ENCODE measurements around the gene SF1.

Gene SF1

DNA sequence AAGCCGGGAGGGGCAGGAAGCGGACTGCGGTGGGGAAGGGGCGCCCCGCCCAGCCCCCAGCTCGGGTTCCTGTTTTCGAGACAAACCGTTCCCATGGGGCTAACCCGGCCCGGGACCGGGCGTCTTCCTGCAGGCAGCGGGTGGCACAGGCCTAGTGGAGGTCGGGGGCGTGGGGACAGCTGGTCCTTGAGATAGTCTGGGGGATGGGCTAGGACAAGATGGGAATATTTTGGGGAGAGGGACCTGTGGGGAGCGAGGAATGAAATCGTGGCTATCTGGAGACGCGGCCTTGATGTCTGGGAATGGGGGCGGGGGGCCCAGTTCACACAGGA is 33.2 kb downstream of the SF1 start:
- peak; percentile 93 for DNase-seq (ENCODE audit: low spot score)

DNA sequence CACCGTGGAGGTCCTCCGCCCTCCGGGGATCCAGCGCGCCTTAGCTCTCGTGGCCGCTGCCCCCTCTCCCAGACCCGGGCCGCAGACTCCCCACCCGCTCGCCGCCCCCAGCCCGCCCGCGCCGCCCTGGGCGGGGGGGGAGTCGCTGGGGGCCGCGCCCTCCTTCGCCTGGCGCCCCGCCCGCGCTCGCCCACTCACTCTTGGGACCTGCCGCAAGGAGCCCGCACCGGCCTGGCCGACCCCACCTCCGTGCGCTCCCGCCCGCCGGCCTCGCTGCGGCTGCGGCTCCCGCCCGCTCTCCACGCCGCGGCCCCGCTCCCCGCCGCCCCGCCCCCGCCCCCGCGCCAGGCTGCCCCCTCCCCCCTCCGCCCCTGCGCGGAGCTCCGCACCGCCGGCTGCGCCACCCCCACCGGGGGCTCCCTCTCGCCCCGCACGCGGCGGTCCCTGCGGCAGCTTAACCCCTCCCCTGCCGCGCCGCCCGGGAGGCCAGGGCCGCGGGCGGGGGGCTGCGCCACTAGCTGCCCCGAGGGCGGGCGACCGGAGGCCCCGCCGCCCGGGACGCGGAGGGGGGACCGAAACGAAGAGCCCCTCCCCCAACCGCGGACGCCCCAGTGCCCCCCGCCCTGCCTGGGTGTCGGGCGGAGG is 33.7 kb downstream of the SF1 start:
- DNase-seq (ENCODE audit: low spot score): no peak

DNA sequence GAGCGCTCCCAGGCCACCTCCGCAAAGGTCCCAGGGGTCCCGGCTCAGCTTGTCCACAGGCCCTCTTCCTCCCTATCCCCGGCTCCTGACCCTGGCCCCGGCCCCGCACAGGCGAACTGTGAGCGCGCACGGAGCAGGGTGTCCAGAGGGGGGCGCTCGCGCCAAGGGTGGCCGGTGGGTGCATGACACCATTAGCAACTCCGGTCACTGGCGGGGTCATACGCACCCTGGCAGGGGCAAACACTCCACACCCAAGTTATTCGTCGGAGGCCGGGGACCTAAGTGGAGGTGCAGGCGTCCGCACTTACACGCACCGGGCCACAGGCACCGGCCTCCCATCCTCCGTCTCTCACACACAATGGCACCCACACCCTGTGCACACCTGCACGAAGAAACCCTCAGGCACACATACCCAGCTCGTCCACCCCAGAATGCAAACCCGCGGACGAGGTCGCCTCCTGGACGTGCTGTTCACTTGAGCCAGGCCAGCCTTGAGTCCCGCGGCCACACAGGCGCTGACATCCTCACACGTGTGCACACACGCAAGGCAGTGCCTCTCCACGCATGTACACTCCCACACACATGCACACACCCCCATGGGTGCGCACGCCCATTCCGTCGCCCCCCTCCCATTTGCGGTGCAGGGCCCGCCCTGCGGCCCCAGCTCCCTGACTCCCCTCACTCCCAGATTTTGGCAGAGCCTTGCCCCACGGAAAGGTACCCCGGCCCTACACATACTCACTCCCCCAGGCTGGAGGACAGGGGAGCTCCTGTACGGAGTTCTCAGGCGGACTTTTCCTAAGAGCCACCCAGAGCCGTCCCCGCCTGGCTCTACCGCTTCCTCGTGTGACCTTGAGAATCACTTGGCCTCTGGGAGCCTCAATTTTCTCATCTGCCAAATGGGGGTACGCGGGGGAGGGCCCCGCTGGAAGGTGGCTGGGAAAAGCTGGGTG is 34.5 kb downstream of the SF1 start, which contains the start of gene RASGRP2:
RASGRP2 (minus strand) TSS at position 552 of the 953 bp plus-strand sequence. CDS start 1,276 bp downstream, outside the sequence.
- DNase-seq (ENCODE audit: low spot score): peak; percentile 84

DNA sequence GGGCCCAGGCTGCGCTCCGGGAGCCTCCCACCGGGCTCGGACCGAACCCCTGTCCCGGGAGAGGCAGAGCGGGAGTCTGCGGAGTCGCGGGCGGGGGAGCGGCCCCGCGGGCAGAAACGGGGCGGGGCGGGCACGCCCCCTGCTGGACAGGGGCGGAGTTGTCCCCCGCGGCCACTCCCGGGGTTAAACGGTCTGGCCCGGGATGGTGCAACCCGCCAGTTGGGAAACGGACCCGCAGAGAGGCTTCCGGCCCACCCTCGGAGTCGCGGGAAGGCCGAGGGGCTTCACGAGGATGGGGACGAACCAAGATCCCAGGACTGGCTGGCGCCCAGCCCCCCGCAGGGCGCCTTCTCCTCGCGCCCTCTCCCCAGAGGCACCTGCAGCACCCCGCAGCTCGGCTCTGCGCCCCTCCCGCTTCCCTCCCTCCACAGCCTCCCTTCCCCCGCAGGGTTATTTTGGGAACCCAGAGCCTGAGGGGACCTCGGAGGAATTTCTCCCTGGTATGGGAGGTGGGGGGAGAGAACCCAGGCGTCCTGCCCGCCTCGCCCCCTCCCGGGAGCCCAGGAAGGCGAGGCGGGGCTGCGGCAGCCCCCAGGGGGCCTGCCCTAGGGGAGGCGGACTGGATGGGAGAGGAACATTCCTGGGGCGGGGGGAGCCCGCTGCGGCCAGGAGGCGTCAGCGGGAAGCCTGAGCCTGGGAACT is 35.3 kb downstream of the SF1 start:
- DNase-seq (ENCODE audit: low spot score): peak; percentile 59

DNA sequence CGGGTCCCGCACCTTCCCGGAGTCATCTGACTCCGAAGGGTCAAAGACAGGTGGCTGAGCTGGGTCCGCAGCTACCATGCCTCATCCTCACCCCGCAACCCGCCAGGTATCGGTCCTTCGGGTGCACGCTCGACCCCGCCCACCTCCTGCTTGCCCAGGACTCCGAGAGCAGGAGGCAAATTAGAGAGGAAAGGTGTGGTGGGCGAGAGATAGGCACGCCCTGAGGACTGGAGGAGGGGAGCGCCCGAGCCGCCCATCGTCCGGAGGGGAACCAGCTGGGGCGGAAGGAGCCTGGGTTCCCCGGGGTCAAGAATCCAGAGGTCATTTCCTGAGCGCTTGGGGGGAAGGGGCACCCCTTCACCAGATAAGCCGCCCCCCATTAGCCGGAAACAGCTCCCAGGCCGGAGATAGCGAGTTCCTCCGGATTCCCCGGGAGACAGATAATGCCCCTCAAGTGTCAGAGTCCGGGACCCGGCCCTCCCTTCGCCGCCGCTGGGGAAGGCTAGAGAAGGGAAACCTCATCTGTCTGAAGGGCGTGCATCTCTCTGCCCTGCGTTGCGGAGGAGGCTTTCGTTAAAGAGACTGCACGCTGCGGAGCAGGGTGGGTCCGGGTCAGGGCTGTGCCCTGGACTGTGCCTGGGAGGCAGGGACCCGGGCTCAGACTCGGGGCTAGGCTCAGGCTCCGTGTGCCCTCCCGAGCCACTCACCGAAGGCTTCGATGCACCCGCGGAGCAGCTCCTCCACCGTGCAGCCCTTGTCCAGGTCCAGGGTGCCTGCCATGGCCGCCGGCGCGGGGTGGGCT is 36.1 kb downstream of the SF1 start:
- DNase-seq (ENCODE audit: low spot score): no peak

DNA sequence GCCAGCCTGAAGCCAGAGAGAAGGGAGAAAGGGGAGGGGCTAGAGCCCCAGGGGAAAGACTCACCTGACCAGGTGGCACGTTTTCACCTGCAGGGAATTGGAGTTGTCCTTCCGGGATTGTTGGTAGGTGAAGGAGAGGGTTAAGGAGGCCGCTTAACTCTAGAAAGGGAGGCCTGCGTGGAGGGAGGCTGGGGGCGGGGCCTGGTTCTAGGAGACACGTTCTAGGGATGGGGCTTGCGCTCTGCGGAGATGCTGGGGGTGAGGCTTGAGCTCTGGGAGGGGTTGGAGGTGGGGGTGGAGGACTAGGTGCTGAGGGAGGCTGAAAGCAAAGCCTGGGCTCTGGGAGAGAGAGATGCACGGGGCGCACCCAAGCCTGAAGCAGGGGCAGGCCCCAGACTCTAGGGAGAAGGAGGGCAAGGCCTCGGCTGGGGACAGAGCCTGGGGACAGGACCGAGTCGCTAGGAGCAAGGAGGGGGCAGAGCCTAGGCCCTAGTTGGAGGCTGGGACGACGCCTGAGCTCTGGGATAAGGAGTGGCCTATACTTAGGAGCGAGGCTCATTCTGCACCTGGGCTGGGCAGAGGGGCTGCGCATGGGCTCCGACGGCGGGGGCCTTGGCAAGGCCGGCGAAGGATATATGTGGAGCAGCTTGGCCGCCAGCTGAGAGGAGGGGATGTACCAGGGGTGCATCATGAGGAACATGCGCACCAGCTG is 36.8 kb downstream of the SF1 start:
- no peak for DNase-seq (ENCODE audit: low spot score)

DNA sequence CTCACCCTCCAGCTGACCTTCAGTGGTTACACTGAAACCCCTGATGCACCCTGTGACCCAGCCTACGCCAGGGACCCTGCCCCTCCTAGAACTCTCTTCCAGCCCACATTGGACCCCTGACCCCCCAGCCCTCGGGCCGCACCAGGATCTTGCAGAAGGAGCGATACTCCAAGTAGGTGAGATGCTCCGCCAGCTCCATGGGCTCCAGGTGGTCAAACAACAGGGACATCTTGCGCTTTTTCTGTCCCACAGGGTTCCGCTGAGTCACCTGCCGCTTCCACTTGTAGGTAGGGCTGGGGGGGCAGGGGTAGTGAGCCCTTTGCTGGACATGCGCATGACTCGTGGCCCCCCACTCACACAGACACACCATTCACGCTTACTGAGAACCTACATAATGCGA is 38.5 kb downstream of the SF1 start:
- DNase-seq (ENCODE audit: low spot score): no peak

DNA sequence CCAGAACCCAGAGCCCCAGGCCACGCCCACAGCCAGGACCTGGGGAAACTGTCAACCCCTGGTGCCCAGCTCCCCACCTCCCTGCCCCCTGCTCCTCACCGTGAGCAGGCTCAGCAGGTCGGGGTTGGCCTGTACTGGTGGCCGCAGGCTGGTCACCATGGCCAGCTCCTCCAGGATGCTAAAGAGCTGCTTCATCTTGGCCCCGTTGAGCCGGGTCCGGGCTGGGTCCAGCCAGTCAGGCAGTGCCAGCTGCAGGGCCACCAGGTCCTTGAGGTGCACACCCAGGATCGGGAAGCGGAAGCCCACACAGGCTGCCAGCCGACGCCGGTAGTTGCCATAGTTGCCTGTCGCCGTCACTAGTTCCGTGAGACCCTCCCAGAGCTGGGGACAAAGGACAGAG is 41.7 kb downstream of the SF1 start:
- DNase-seq (ENCODE audit: low spot score): no peak

DNA sequence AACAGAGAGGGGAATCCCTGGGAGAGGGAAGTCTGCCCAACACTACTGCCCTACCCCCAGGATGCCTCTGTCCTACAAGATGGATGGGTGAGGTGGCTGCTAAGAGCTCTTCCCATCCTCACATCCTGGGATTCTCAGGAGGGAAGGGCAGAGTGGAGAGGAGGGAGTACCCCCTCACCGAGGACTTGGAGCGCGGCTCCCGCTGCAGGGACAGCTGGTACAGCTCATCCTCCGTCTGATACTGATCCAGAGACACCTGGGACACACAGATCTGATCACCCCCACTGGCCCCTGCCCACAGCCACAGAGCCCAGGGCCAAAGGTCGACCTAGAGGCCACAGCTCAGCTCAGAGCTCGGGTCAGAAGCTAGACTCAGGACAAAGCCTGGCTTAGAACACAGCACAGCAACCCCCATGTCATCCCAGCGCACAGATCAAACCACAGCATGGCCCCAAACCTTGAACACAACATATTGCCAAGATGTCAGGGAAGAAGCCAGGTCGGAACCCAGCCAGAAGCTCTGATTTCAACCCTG is 42.5 kb downstream of the SF1 start:
- DNase-seq (ENCODE audit: low spot score): no peak

DNA sequence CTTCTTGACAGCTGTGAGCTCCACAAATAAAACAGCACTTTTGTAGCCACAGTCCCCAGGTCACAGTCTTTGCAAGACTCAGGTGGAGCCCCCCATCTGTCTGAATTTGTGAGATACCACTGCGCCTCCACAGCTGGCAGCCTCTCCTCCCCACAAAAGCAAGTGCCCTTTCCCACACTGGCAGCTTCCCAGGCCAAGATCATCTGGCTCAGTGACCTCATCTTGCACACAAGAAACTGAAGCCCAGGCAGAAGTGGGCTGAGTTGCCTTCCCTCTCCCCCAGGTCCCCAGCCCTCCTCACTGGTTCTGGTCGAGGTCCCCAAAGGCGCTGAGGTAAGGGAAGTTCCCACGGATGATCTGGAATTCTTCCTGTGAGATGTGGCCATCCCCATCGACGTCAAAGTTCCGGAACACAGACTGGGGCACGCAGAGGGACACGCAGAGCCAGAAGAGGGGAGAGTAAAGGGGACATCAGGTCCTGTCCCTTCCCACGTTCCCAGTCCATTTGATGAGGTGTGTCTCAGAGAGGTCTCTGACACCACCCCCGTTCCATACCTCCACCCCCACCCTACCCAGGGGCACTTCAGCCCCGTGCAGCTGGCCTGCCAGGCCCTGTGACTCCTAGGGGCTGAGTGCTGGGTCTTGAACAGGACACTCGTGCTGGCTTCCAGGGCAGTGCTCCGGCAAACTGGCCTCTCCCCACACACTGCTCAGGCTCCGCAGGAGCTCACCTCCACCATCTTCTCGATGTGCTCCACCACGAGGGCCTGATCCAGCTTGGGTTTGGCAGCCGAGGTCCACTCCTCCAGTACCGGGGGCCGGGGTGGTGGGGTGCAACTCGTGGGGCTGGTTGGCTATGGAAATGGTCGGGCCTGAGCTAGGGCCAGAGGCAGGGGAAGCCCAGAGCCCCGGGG is 43.3 kb downstream of the SF1 start:
- DNase-seq (ENCODE audit: low spot score): no peak

DNA sequence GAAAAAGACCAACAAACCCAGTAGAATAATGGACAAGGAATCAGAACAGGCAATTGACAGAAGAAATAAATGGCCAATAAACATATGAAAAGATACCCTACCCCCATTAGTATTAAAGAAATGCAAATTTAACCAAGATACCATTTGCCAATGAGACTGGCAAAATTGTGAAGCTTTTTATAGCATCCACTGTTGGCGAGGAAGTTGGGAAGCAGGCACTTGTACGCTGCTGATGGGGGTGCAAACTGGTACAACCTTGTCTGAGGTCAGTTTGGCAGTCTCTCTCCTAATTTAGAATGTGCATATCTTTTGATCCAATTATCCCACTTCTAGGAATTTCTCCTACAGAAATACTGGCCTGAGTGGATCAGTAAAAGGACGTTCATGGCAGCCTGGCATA is 46.7 kb downstream of the SF1 start:
- DNase-seq (ENCODE audit: low spot score): no peak

DNA sequence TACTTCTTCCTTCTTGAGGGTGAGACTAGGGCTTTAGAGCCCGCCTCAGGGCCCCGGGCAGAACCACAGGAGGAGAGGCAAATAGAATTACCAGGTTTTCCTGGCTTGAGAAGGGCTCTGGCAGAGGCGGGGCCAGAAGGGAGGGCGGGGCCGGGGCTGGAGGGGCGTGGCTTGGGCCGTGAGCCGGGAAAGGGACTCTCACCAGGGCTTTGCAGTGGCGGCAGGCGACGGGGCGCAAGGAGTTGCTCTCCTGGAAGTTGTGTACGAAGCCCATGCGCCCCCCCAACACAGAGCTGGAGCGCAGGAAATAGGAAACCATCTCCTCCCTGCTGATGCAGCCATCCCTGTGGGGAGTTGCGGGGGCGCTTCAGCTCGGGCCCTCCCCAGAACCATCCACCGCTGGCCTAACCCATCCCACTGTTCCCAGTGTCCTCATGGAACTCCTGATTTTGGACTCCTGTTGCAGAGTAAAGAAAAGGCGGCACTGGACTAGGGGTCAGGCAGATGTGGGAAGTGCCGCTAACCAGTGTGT is 48.4 kb downstream of the SF1 start:
- DNase-seq (ENCODE audit: low spot score): no peak

DNA sequence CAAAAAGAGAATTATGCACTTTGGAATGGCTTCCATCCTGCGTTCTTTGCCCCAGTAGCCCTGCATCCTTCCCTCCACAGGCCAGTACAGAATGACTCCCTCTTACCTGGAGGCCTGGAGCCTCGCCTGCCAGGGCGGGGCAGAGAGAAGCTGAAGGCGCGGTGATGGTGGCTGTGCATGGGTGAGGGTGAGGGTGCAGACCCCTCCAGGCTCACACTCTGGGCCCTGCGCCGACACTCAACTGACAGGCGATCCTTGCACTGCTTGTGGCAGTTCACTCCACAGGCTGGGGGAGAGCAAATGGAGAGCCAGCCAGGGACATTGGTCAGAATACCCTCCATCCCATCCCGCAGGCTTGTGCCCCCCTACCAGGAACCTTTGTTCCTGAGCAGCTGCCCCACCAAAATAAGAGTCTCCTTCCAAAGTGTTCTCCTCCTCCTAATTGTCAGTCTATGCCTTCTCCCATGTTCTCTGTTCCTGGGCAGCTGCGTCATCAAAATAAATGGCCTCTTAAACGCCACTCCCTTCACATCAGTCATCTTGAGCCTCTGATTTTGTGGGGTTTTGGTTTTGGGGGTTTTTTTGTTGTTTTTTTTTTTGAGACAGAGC is 49.5 kb downstream of the SF1 start:
- no peak for DNase-seq (ENCODE audit: low spot score)

DNA sequence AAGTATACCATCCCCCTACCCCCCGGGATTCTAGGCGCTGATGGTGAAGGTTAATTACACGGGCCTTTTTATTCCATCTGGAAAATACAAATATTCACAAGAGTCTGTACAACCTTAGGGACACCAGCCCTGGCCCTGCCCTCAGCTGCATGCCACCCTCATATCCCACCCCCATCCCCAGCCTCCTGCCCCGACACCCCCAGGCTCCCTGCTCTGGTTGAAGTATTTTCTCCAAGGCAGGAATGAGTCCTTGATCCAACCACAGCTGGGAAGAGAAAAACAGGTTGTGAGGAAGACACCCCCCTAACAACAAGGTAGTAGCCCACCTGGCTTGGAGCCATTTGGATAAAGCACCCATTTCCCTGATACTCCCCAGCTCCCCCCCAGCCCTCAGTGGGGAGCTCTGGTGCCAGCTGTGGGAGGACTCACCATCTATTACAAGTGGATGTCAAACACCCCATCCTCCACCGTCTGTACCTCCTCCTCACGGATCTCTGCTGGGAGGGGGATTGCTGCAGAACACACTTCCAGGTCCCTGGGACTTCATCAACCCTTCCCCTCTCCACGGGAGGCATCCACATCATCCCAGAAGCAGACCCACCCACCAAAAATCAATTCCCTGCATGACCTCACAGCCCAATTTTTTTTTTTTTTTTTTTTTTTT is 51.3 kb downstream of the SF1 start:
- DNase-seq (ENCODE audit: low spot score): no peak

DNA sequence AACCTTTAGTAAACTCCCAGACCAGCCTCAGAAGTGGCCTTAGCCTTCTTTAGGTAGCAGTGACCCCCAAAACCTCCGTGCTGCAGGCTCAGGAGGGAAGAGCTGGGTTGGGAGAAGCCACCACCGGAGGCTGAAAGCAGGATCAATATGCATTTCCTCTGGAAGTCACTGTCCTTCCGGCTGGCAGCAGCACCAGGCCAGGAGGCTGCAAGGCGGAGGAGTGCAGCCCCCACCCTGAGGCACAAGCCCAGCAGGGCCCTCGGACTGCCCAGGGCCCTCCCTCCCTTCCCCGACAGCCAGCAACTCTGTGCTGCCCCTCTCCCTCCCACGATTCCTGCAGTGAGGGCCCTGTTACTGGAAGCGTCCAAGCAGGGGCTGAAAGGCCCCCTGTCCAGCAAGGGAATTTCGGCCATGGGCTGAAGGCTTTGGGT is 52.1 kb downstream of the SF1 start:
- no peak for DNase-seq (ENCODE audit: low spot score)

DNA sequence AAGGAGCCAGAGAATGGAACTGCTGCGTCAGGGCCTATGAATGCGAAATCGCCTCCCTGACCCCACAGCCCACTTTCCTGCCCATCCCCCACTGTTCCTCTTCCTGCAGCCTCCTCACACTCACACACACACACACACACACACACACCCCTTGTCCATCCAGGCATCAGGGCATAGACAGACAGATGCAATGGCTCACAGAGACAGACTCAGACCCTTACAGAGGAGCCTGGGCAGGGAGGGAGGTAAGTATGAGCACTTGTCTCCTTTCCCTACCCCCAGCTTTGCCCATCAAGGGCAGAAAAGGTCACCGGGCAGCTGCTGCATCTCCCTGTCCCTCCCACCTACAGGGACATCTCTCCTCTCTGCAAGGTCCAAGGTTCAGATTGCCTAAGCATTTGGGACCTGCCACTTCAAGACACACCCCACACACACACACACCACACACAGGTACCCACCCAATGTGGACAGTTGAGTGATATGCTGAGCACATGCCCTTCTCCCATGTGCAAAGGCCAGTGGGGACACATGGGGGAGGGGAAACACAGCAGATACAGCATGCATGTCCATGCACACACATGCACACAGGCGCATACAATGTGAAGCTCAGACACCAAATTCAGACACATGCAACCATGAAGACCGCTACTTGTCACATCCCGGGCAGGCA is 53.3 kb downstream of the SF1 start:
- DNase-seq (ENCODE audit: low spot score): no peak

DNA sequence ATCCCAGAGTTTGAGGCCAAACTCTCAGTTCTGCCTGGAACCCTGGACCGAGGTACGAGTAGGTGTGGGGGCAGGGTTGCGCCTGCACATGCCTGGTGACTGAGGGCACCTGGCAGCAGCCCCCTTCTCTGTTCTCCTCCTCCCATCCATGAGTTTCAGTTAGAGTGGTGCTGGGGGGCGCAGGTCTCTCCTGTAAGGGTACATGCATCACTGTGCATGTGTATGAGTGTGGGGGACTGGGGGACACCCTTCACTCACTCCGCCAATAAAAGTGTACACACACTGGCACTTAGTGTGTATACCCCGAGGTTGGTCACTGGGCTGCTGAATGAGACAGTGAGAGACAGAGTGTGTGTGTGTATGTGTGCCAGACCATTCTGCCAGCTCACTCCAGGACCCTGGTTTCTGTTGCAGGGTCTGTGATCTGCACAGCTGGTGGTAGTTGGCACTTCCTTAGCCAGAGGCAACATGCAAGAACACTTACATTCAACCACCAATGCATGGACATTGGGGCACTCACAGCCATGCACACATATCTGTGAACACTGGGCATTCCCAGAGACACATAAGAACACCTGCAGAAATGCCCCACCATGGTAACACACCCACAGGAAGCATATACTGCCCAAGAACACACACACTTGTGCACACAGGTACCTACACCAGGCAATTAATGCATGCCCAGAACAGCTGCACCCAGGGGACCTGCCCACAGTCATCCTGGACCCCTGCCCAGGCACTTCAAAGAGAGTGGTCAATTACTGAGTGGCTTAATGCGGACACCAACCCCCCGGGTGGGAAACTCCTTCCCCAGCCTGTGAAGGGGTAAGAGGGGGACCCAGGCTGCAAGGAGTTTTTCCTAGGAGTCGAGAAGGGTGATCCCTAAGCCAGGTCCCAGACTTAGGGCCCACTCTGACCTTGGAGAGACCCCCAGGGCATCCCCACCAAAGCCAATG is 54.2 kb downstream of the SF1 start:
- no peak for DNase-seq (ENCODE audit: low spot score)
